ENCODE data around the gene KIAA0513. TPM values are rescaled to one million over a fixed set of nuclear protein-coding genes. Genes with fewer than 3 reads are reported as not detected.

KIAA0513 gene
- total RNA-seq, 1 experiment from 2014 or later = 6.6 TPM

DNA sequence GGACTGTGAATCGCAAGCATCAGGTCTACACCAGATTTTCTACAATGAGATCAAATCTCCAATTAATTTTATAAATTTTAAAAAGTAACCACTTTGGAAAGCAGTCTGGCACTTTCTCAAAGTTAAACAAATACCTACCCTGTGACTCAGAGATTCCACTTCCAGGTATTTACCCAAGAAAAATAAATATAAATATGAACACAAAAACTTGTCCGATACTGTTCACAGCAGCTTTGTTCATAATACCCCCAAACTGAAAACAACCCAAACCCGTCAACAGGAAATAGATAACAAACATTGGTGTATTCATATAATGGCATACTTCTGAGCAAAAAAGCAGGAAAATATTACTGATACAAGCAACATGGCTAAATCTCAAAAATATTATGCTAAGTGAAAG is 28.4 kb upstream of the KIAA0513 start:
- Histone ChIP-seq H3K36me3 (ENCODE audit: control insufficient read depth in 1 of 2, insufficient read depth in 2 of 2, low read length in 2 of 2) (peaks cover 9 to 15% of the 10 kb centered on the region in 2 experiments; a peak in 3 of 4 replicates), H3K79me2 (ENCODE audit: insufficient read depth, low read length) (peaks cover 95% of the 10 kb centered on the region), H4K20me1 (ENCODE audit: insufficient read depth) (no peaks in the 10 kb centered on the region), H3K9ac (ENCODE audit: low read length) (peak overlapping the region; percentile 18), H3K4me2 (ENCODE audit: low read length) (peak overlapping the region; percentile 55), H2AFZ (ENCODE audit: low read depth, low read length, poor library complexity, severe bottlenecking) (no peak overlapping the region), H3K27ac (ENCODE audit: low read depth, low read length) (peak overlapping the region; percentile 50; the same call in 1 of the 2 replicates), H3K27me3 (ENCODE audit: insufficient read depth, low read length) (no peaks in the 10 kb centered on the region), H3K9me2 (ENCODE audit: insufficient read depth) (no peaks in the 10 kb centered on the region), H3K4me1 (ENCODE audit: control insufficient read depth in 1 of 2, insufficient read depth in 2 of 2, low read length in 2 of 2) (peaks cover 34 to 62% of the 10 kb centered on the region in 2 experiments), H3K9me3 (ENCODE audit: control insufficient read depth in 1 of 2, insufficient read depth in 1 of 2, low read depth in 1 of 2, low read length in 2 of 2) (no peaks in the 10 kb centered on the region), H3K4me3 (replicated peaks in 1 of 2; ENCODE audit: low read depth in 1 of 2, low read length in 2 of 2) (peak overlapping the region in 1 of 2 experiments; percentile 11; a peak in 1 of 4 replicates)
- CTCF ChIA-PET = interaction anchor here (1.2 kb wide), 1 partner anchor 87 kb away, joined by 3 read pairs; no protein-coding TSS in a partner anchor
- TF ChIP-seq, protein P1, sequence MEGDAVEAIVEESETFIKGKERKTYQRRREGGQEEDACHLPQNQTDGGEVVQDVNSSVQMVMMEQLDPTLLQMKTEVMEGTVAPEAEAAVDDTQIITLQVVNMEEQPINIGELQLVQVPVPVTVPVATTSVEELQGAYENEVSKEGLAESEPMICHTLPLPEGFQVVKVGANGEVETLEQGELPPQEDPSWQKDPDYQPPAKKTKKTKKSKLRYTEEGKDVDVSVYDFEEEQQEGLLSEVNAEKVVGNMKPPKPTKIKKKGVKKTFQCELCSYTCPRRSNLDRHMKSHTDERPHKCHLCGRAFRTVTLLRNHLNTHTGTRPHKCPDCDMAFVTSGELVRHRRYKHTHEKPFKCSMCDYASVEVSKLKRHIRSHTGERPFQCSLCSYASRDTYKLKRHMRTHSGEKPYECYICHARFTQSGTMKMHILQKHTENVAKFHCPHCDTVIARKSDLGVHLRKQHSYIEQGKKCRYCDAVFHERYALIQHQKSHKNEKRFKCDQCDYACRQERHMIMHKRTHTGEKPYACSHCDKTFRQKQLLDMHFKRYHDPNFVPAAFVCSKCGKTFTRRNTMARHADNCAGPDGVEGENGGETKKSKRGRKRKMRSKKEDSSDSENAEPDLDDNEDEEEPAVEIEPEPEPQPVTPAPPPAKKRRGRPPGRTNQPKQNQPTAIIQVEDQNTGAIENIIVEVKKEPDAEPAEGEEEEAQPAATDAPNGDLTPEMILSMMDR (IDR thresholded peaks at IDR 0.05 in 2 of 3, conservative IDR thresholded peaks at IDR 0.05 in 1 of 3; ENCODE audit: borderline replicate concordance in 1 of 3, insufficient read depth in 1 of 3, low read depth in 2 of 3, low read length in 2 of 3) = no peak
- TF ChIP-seq, protein P2, sequence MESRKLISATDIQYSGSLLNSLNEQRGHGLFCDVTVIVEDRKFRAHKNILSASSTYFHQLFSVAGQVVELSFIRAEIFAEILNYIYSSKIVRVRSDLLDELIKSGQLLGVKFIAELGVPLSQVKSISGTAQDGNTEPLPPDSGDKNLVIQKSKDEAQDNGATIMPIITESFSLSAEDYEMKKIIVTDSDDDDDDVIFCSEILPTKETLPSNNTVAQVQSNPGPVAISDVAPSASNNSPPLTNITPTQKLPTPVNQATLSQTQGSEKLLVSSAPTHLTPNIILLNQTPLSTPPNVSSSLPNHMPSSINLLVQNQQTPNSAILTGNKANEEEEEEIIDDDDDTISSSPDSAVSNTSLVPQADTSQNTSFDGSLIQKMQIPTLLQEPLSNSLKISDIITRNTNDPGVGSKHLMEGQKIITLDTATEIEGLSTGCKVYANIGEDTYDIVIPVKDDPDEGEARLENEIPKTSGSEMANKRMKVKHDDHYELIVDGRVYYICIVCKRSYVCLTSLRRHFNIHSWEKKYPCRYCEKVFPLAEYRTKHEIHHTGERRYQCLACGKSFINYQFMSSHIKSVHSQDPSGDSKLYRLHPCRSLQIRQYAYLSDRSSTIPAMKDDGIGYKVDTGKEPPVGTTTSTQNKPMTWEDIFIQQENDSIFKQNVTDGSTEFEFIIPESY (IDR thresholded peaks at IDR 0.05; ENCODE audit: extremely low read depth, insufficient replicate concordance, low read length) = no peak
- TF ChIP-seq ZFX (IDR thresholded peaks at IDR 0.05) (no peak), SIN3A (IDR thresholded peaks at IDR 0.05; ENCODE audit: low read depth) (no peak), EZH2phosphoT487 (IDR thresholded peaks at IDR 0.05; ENCODE audit: borderline replicate concordance) (no peak), FOSL1 (IDR thresholded peaks at IDR 0.05; ENCODE audit: low read depth) (peak; percentile 80), JUND (IDR thresholded peaks at IDR 0.05) (peak; percentile 58), ELF1 (IDR thresholded peaks at IDR 0.05; ENCODE audit: borderline replicate concordance, low read depth) (no peak), EGR1 (IDR thresholded peaks at IDR 0.05; ENCODE audit: low read depth) (no peak)
- DNase-seq (ENCODE audit: low read depth, low spot score) = no peak
- POLR2A ChIA-PET = no interaction called here
- no peak for ATAC-seq
- intact Hi-C loops (cut with micrococcal nuclease) = no loop called here
- BruUV-seq (replicated peaks) = no TSS peak
- RAD21 ChIA-PET (ENCODE audit: low non-redundant PET in 1 of 2, low total read pairs in 2 of 2, uncharacterized antibody in 2 of 2, unreplicated experiment in 2 of 2) = no interaction called here
